ENCODE data around the gene PRKAG2. TPM values are rescaled to one million over a fixed set of nuclear protein-coding genes. Genes with fewer than 3 reads are reported as not detected.

PRKAG2 gene
- total RNA-seq, 2 donors from 2014 or later: 21.6 to 31.7 TPM

DNA sequence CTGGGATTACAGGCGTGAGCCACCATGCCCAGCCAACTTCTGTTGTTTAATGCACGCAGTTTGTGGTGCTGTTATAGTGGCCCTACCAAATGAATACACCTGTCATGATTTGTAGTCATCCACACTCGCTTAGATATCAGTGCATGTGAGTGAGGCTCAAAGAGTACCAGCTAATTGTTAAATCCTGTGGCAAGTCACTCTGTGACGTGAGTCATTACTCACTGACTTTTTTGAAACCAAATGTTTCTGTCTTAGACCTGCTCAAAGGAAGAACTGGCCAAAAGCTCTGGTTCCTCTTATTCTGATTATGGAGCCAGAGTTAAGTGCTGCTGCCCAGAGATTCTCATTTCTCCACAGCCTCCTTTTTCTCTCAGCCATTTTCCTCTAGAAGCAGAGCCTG is 109.4 kb downstream of the PRKAG2 start:
- peak overlapping the region; percentile 62 for H3K4me3 Mint-ChIP-seq
- H3K27me3 Mint-ChIP-seq: no peaks in the 10 kb centered on the region
- no peaks in the 10 kb centered on the region for H3K36me3 Mint-ChIP-seq (ENCODE audit: low read depth)
- ATAC-seq (replicated peaks): peak; percentile 76
- H3K4me1 Mint-ChIP-seq: peaks cover 33% of the 10 kb centered on the region
- no peaks in the 10 kb centered on the region for H3K9me3 Mint-ChIP-seq
- no peak overlapping the region for H3K27ac Mint-ChIP-seq

DNA sequence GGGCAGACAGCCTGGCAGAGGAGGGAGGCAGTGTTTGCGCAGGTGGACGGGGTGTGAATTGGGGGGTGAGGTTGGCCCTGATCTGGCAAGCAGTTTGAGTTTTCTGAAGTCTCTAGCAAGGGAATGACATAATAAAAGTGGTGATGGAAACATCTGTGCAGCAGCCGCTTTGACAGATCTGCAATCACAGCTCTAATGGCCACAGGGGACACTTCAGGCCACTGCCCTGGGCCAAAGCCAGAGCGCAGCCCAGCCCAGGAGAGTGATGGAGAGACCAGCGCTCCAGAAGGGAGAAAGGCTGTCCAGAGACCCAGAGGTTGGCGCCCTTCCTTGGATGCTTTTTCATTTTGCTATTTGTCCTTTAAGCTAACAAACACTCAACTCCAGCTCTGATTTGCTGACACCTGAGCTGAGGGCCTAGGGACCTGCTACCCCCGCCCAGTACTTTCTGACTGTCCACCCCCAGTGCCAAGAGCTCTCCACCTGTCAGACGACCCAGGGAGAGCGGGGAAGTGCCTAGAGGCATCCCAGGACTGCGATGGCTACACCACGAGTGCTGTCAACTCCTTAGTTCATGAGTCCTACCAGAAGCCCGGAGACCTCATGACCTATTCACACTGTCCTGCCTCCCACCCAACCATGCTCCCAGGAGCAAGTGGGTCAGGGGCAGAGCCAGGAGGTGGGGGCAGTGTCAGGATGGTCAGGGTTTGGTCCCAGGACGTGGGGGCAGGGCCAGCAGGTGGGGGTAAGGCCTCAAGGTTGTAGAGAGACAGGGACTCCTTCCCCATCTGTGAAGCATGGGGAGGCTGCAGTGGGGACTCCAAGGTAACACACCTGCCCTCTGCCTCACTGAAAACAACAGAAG is 112.6 kb downstream of the PRKAG2 start:
- H3K27me3 Mint-ChIP-seq: no peaks in the 10 kb centered on the region
- H3K27ac Mint-ChIP-seq: no peak overlapping the region
- peaks cover 24% of the 10 kb centered on the region for H3K4me1 Mint-ChIP-seq
- no peak overlapping the region for H3K4me3 Mint-ChIP-seq
- H3K36me3 Mint-ChIP-seq (ENCODE audit: low read depth): no peaks in the 10 kb centered on the region
- no peak for ATAC-seq (replicated peaks)
- H3K9me3 Mint-ChIP-seq: no peaks in the 10 kb centered on the region

DNA sequence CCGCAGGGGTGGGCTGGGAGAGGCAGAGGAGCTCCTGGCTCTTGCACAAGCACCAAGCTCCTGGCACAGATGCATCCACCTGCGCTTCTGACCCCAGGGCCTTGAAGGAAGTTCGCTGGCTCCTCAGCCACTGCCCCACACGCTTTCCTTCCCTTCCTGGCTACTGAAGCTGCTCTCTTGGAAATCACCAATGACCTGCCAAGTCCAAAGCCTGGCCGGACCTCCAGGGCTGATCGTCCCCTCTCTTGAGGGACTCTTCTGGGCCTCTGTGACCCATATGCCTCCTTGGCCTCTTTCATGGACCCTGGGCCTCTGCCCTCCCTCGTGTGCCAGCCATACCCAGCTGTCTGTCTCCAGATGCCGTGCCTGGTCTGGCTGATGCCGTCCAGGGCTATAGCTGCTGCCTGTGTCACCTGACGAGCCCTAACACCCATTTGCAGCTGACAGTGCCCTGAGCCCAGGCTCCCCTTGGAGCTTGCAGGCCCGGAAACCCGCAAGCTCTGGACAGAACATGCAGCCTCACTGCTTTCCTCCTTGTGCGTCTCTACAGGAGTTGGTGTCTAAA is 113.4 kb downstream of the PRKAG2 start:
- no peak overlapping the region for H3K27ac Mint-ChIP-seq
- H3K27me3 Mint-ChIP-seq: no peaks in the 10 kb centered on the region
- no peak for ATAC-seq (replicated peaks)
- no peak overlapping the region for H3K4me3 Mint-ChIP-seq
- H3K4me1 Mint-ChIP-seq: peaks cover 17% of the 10 kb centered on the region
- no peaks in the 10 kb centered on the region for H3K36me3 Mint-ChIP-seq (ENCODE audit: low read depth)
- no peaks in the 10 kb centered on the region for H3K9me3 Mint-ChIP-seq

DNA sequence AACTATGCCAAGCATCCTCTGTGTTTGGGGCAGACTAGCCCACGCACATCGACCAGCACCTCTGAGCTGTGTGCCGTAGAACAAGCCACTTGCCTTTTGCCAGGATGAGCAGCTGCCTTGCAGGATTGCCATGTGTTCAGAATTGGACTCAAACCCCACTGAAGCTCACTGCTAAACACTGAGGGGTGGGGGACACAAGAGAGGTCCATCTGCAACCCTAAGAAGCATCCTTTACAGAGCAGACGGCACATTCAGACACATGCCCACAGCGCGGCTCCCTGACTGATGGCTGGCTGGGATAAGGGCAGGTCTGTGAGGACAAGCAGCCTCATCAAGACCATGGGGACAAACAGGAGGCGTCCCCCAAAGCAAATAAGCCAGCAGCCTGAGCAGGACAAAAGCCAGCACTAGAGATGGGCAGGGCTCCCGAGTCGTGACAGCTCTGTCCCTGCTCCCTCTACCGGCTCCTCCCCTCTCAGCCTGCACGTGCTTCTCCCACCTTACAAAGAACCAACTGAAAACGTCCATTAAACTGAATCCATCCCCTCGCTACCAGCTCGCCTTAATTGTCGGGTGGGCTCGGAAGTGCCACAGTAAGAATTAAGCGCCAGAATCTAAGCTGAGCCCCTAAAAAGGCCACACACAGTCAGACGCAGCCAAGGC is 114.2 kb downstream of the PRKAG2 start:
- Mint-ChIP-seq H3K9me3 (no peaks in the 10 kb centered on the region), H3K4me1 (peaks cover 11% of the 10 kb centered on the region), H3K27me3 (no peaks in the 10 kb centered on the region), H3K4me3 (no peak overlapping the region), H3K27ac (no peak overlapping the region), H3K36me3 (ENCODE audit: low read depth) (no peaks in the 10 kb centered on the region)
- ATAC-seq (replicated peaks): no peak

DNA sequence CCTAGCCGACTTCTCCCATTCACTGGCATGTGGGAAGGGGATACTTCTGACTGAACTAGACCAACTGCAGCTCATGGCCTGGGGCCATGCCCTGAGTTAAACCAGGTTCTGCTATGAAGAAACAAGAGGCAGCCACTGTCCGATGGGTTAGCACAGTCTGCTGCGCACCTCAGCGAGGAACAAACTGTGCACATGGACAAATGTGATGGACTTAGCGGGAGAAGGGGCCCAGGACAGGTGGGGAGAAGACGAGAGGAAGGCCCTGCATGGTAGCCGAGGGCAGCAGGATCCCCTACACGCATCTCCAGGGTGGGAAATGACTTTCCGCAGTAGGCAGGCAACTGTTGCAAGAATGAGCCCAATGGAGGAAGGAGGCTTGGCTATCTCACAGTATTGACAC is 115.0 kb downstream of the PRKAG2 start:
- H3K27me3 Mint-ChIP-seq: no peaks in the 10 kb centered on the region
- H3K36me3 Mint-ChIP-seq (ENCODE audit: low read depth): no peaks in the 10 kb centered on the region
- ATAC-seq (replicated peaks): no peak
- H3K27ac Mint-ChIP-seq: no peak overlapping the region
- no peak overlapping the region for H3K4me3 Mint-ChIP-seq
- H3K9me3 Mint-ChIP-seq: no peaks in the 10 kb centered on the region
- peaks cover 6% of the 10 kb centered on the region for H3K4me1 Mint-ChIP-seq

DNA sequence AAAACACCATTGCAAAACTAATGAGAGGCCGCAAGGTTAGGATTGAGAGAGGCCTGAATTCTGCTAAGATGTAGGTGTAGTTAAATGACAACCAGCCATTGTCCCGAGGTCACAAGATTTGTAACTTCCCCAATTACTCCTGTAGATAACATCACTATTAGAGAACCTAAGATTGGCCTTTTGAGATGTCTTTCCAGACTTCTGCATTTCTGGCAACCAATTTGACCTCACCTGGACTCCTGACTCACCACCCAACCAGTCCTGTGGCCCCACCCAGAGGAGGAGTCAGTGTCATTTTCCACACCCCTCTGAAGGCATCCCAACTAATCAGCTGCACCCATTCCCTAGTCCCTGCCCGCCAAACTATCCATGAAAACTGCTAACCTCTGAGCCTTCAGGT is 115.7 kb downstream of the PRKAG2 start:
- Mint-ChIP-seq H3K4me3 (no peak overlapping the region), H3K27ac (no peak overlapping the region), H3K9me3 (no peaks in the 10 kb centered on the region), H3K36me3 (ENCODE audit: low read depth) (no peaks in the 10 kb centered on the region), H3K4me1 (peaks cover 14% of the 10 kb centered on the region), H3K27me3 (no peaks in the 10 kb centered on the region)
- no peak for ATAC-seq (replicated peaks)

DNA sequence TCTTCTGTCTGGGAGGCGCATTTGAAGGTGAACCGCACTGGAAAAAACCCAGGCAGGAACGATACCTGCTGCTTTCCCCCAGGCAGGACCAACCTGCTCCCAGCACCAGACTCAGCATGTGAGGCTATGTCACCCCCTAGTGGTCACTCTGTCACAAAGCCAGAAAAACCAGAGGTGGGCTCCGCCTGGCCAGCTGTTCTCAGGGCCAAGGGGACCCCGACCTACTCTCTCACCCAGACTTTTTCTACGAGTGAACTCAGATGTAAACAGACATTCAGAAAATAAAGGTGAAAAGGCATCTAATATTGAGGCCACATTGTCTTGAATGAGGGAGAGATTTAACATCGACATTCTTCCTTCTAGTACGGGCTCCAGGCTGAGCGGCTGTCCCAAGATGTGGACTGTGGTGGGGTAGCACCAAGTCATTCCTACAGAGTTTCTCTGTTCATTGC is 117.3 kb downstream of the PRKAG2 start:
- Mint-ChIP-seq H3K27me3 (no peaks in the 10 kb centered on the region), H3K4me1 (peaks cover 19% of the 10 kb centered on the region), H3K27ac (peak overlapping the region; percentile 50), H3K9me3 (no peaks in the 10 kb centered on the region), H3K4me3 (no peak overlapping the region), H3K36me3 (ENCODE audit: low read depth) (no peaks in the 10 kb centered on the region)
- ATAC-seq (replicated peaks): peak; percentile 38

DNA sequence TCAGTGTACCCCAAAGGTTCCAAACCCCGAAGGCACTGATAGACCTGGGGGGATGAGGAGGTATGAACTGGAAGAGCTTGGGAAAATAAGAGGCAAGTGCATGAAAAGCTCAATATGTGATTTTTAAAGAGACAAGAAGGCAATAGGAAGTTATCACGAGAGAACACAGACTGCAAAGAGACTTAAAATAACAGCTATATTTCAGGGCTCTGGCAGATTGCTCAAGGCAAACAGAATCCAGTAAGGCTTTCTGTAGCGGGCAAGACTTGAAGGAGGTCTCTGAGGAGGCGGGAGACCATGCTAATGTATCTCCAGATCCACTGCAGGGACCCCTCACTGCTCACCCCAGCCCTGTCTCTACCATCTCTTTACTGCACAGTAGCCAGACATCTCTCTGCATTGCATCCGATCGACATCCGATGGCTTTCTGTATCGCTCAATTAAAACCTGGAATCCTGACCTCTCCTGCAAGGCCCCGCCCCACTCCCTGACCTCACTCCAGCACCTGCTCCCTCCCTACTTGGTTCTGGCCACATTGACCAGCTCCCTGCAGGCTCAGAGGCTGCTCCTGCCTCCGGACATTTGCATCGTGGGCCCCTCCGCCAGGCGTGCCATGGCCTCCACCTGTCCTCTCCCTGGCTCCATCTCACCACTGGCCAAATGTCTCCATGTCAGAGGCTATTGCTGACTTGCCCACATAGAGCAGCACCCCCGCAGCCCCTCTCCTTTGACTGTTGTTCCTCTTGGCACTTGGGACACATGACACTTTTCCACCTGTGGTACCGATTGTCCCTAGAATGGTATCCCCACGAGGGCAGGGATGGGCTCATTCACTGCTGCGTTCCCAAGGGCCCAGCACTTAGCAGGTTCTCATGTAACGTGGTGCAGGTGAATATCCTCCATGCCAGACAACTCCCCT is 118.0 kb downstream of the PRKAG2 start:
- no peaks in the 10 kb centered on the region for H3K36me3 Mint-ChIP-seq (ENCODE audit: low read depth)
- peak overlapping the region; percentile 50 for H3K27ac Mint-ChIP-seq
- H3K4me1 Mint-ChIP-seq: peaks cover 19% of the 10 kb centered on the region
- ATAC-seq (replicated peaks): no peak
- no peaks in the 10 kb centered on the region for H3K9me3 Mint-ChIP-seq
- no peaks in the 10 kb centered on the region for H3K27me3 Mint-ChIP-seq
- no peak overlapping the region for H3K4me3 Mint-ChIP-seq

DNA sequence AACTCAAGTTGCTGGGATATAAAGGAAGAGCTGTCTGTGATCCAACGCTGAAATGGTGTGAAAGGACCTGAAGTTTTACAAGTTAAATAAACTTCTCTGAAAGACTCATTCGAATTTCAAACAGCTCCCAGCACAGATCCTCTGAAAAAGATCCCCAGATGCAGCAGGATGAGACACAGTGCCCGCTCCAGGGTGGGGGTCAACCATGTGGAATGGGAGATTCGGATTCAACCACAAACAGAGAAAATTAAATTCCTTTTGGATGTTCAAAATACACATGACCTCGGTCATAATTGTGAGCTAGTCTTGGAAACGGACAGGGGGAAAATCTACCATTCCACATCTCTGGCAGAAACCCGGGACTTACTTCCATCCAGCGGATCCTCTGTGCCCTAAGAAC is 119.6 kb downstream of the PRKAG2 start:
- Mint-ChIP-seq H3K4me3 (no peak overlapping the region), H3K4me1 (peaks cover 19% of the 10 kb centered on the region), H3K27ac (peak overlapping the region; percentile 76), H3K27me3 (no peaks in the 10 kb centered on the region), H3K9me3 (no peaks in the 10 kb centered on the region), H3K36me3 (ENCODE audit: low read depth) (no peaks in the 10 kb centered on the region)
- no peak for ATAC-seq (replicated peaks)

DNA sequence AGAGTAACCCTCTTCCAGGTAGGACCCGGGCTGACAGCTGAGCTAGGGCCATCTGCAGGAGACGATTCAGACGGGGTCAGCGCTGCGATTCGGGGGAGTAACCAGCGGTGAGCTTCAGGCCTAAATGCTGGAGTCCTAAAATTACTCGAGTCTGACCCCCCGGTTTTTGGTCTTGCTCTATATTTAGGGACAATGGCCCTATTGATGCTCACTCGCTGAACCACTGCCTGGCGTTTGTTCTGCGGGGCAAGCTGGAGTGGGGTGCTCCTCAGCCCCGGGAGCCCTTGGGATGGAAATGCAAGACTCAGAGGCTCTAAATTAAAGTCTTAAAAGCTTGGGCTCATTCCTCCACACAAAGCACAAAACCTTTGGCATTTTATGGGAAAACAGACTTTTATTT is 120.0 kb downstream of the PRKAG2 start:
- Mint-ChIP-seq H3K4me3 (peak overlapping the region; percentile 60), H3K9me3 (no peaks in the 10 kb centered on the region), H3K27ac (peak overlapping the region; percentile 76), H3K27me3 (no peaks in the 10 kb centered on the region), H3K36me3 (ENCODE audit: low read depth) (no peaks in the 10 kb centered on the region), H3K4me1 (peaks cover 19% of the 10 kb centered on the region)
- ATAC-seq (replicated peaks): no peak

DNA sequence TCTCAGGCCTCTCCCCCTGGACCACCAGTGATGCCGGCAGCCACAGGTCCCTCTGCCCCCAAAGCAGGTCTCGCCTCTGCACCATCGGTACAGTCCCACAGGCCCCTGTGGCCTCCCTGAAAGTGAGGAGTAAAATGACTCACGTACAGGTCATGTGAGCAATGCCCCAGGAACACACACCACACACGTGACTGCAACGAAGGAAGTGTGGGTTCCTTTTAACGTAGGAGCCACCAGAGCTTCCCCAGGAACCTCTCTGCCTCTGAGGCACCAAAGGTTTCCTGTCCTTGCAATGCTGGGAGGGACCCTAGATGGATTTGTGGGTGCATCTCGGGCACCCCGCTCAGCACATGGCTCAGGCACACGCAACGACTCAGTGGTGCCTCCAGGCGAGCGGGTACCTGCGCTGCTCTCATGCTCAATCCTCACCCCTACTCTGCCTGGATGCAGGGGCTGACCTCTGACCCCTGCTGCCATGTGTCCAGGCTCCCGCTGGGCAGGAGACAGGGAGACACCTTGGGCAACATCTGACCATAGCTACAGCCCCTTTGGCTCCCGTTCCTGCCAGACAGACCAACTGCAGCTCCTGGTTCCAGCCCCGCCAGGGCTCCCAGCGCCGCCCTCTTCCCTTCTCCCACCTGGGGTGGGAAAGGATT is 120.7 kb downstream of the PRKAG2 start:
- peak; percentile 99 for ATAC-seq (replicated peaks)
- Mint-ChIP-seq H3K36me3 (ENCODE audit: low read depth) (no peaks in the 10 kb centered on the region), H3K4me1 (peaks cover 19% of the 10 kb centered on the region), H3K9me3 (no peaks in the 10 kb centered on the region), H3K27me3 (no peaks in the 10 kb centered on the region), H3K4me3 (peak overlapping the region; percentile 60), H3K27ac (peak overlapping the region; percentile 76)

DNA sequence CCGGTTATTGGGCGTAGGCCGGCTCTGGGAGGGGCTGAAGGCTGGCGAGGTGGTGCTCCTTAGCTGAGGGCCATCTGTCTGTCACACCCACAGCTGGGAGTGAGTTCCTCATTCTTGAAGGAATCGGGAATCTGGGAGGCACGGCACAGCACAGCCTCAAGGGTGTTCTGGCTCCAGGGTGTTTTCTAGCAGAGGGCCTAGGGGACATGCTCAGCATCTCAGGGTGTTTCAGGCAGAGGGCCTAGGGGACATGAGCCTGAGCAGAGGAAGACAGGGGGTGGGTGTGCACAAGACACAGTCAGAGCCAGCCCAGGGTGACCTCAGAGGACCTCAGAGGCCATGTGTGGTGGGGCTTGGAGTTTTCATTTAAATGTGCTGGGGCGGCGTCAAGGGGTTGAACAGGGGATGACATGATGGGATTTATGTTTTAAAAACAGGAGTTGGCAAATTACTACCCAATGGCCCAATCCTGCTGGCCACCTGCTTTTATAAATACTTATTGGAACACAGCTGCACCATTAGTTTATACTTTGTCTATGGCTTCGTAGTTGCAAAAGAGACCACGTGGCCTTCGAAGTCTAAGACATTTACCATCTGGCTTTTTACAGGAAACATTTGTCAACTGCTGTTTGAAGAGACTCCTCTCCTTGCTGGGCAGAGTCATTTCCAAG is 121.6 kb downstream of the PRKAG2 start:
- H3K27me3 Mint-ChIP-seq: no peaks in the 10 kb centered on the region
- ATAC-seq (replicated peaks): no peak
- no peak overlapping the region for H3K27ac Mint-ChIP-seq
- H3K4me3 Mint-ChIP-seq: no peak overlapping the region
- H3K9me3 Mint-ChIP-seq: no peaks in the 10 kb centered on the region
- H3K36me3 Mint-ChIP-seq (ENCODE audit: low read depth): no peaks in the 10 kb centered on the region
- H3K4me1 Mint-ChIP-seq: peaks cover 19% of the 10 kb centered on the region

DNA sequence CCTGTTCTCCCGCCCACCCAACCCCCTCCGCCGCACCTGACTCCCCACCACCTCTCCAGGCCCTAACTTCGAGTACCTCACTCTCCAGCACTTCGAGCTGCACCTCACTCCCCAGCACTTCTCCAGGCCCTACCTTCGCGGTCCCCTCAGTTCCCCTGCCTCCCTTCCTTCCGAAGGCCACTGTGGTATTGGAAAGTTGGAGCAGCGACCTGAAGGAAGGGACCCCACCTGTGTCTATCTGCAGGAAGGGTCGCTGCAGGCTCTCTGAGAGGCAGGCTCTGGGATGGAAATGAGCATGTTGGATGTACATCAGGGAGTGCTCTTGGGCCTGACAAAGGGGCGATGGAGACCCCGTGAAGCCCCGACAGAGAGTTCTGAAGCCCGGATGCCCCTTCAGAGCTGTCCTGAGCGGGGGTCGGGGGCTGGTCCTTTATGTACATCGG is 122.2 kb downstream of the PRKAG2 start:
- Mint-ChIP-seq H3K27ac (no peak overlapping the region), H3K27me3 (no peaks in the 10 kb centered on the region), H3K9me3 (no peaks in the 10 kb centered on the region), H3K4me1 (peaks cover 18% of the 10 kb centered on the region), H3K36me3 (ENCODE audit: low read depth) (no peaks in the 10 kb centered on the region), H3K4me3 (no peak overlapping the region)
- ATAC-seq (replicated peaks): no peak
